Measurements from ENCODE around the gene KMT2B.

- TF ChIP-seq POLR2A (IDR thresholded peaks at IDR 0.05; ENCODE audit: low read length) (no peak), GATA1 (IDR thresholded peaks at IDR 0.05; ENCODE audit: low read depth, low read length) (no peak)
Observed at GRCh38 chr19:35717665-35718344, at the start of gene KMT2B.
